ENCODE measurements around the gene TBCD. TPM values are rescaled to one million over a fixed set of nuclear protein-coding genes. Genes with fewer than 3 reads are reported as not detected.

Gene TBCD
- total RNA-seq, 1 experiment from 2014 or later: 129 TPM

DNA sequence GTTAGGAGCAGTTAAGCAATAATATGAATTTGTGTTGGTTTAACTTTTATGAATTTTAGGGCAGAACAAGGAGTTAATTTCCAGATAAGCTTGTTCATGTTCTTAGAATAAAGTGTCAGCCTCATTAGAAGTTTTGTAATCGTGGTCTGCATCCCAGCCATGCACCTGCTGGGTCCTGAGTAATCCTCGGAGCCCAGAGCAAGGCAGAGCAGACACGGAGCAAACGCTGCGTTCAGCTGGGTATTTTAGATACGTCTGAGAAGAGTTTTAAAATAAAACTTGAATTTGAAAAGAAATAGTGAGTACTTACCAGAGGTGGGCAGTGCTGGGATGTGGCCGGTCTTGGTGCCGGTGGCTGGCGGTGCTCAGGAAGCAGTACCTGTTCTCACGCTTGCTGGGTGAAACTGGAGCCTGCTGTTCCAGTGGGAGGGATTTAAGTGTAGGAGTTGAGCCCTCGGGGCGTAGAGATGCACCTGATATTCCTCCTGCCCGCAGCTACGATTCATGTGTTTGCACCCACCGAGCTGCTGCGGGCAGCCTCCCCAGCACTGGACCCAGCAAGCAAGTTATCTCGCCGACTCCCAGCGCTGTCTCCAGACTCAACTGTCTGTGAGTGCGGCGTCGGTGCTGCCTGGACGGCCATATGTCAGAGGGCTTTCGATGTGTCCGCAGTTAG lies 87.9 kb downstream of the TBCD start, which contains the start of gene ZNF750:
Gene ZNF750, minus strand, starts transcription at position 406 of the 676 bp plus-strand sequence. CDS start 7,568 bp downstream, outside the sequence.
- H3K4me1 ChIP-seq (ENCODE audit: insufficient read depth, low read length): 0 out of 2 replicates have a peak, but pooled peaks cover 1% of the 10 kb centered on the region
- H3T11ph ChIP-seq (ENCODE audit: low read length): no peak within 1 kb of the TSS
- no peak within 1 kb of the TSS for H3K14ac ChIP-seq (ENCODE audit: insufficient read depth, low read length)
- WGBS (ENCODE audit: extremely low coverage, insufficient read length, low lambda C conversion rate): no CpG with 5 or more reads among the region's 25 CpGs
- H2BK5ac ChIP-seq (ENCODE audit: insufficient read length, low read length): no peak within 1 kb of the TSS
- no peak within 1 kb of the TSS for H3K4me3 Mint-ChIP-seq
- no peaks in the 10 kb centered on the region for H3K27me3 ChIP-seq (ENCODE audit: insufficient read depth, low read length)
- no peaks in the 10 kb centered on the region for H3K79me1 ChIP-seq (ENCODE audit: insufficient read depth, low read depth, low read length, poor library complexity, severe bottlenecking)
- no peak within 1 kb of the TSS for H2BK120ac ChIP-seq (ENCODE audit: low read depth, low read length, poor library complexity, severe bottlenecking)
- H4K8ac ChIP-seq (replicated peaks; ENCODE audit: insufficient read length, low read depth, low read length): no peak within 1 kb of the TSS
- H3K79me2 ChIP-seq (ENCODE audit: insufficient read depth, low read length): no peaks in the 10 kb centered on the region
- no peak within 1 kb of the TSS for H3K23ac ChIP-seq (ENCODE audit: insufficient read length, low read depth, low read length)
- no peaks in the 10 kb centered on the region for H3K9me3 Mint-ChIP-seq
- H3K56ac ChIP-seq (ENCODE audit: insufficient read length, low read depth, low read length): no peak within 1 kb of the TSS
- H3K27ac ChIP-seq (ENCODE audit: insufficient read length, low read depth, low read length): no peak within 1 kb of the TSS
- no peak within 1 kb of the TSS for H4K91ac ChIP-seq (ENCODE audit: insufficient read length, low read depth, low read length)
- H4K20me1 ChIP-seq (ENCODE audit: control insufficient read depth, insufficient read depth, insufficient read length): no peaks in the 10 kb centered on the region
- H2BK20ac ChIP-seq (ENCODE audit: low read depth, low read length, poor library complexity, severe bottlenecking): no peak within 1 kb of the TSS
- H3K18ac ChIP-seq (ENCODE audit: insufficient read length, low read depth, low read length): no peak within 1 kb of the TSS
- H2AK5ac ChIP-seq (ENCODE audit: insufficient read length, low read length): no peak within 1 kb of the TSS
- no peak within 1 kb of the TSS for H3K9ac ChIP-seq (ENCODE audit: extremely low read depth, insufficient read length, low read length)
- no peak within 1 kb of the TSS for H4K5ac ChIP-seq (ENCODE audit: insufficient read length, low read depth, low read length)
- H3K9me3 ChIP-seq (ENCODE audit: control insufficient read depth, low read depth, low read length): no peaks in the 10 kb centered on the region
- no peak within 1 kb of the TSS for H2BK15ac ChIP-seq (ENCODE audit: low read depth, low read length)
- no peak within 1 kb of the TSS for H2AFZ ChIP-seq (ENCODE audit: low read length)
- no peak within 1 kb of the TSS for H3K4ac ChIP-seq (ENCODE audit: low read depth, low read length)
- no peaks in the 10 kb centered on the region for H3K27me3 Mint-ChIP-seq (ENCODE audit: low read depth)
- H2BK12ac ChIP-seq (ENCODE audit: insufficient read length, low read depth, low read length): no peak within 1 kb of the TSS
- H3K4me1 Mint-ChIP-seq: peaks cover 42% of the 10 kb centered on the region in 2 experiments
- no peak for TF ChIP-seq CTCF (conservative IDR thresholded peaks at IDR 0.05)
- no peak for DNase-seq
- H3K36me3 Mint-ChIP-seq (ENCODE audit: insufficient read depth in 1 of 3, low read depth in 3 of 3): peaks cover 3 to 10% (median 5%) of the 10 kb centered on the region in 3 experiments; a peak in 4 of 7 replicates
- H3K4me2 ChIP-seq (ENCODE audit: insufficient read depth, insufficient read length, low read length): no peak within 1 kb of the TSS
- no peaks in the 10 kb centered on the region for H3K23me2 ChIP-seq (ENCODE audit: insufficient read length, low read depth, low read length, poor library complexity, severe bottlenecking)
- peak within 1 kb of the TSS; percentile 35 to 90 (median 81); a peak in 5 of 7 replicates for H3K27ac Mint-ChIP-seq
